GM10266 (cell line): ENCODE results near the gene ADAP1.
"Not testable (repeated sequence)": the region's sequence is repeated elsewhere in the genome, so short reads cannot be mapped to it uniquely, and the experiment has no call there.

ENCODE experiments used
- DNase-seq: peaks from one replicate; pipeline ENCODE4 v3.0.0; 2012; ENCODE audit errors: extremely low spot score
- TF ChIP-seq, protein P1 (sequence below): IDR thresholded peaks from 2 replicates; pipeline ENCODE4 v1.5.1; 2012; ENCODE audit warnings: mild to moderate bottlenecking, low read depth; ENCODE audit not compliant: control insufficient read depth, insufficient read depth; ENCODE audit errors: missing control alignments

The ADAP1 gene, protein sequence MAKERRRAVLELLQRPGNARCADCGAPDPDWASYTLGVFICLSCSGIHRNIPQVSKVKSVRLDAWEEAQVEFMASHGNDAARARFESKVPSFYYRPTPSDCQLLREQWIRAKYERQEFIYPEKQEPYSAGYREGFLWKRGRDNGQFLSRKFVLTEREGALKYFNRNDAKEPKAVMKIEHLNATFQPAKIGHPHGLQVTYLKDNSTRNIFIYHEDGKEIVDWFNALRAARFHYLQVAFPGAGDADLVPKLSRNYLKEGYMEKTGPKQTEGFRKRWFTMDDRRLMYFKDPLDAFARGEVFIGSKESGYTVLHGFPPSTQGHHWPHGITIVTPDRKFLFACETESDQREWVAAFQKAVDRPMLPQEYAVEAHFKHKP

DNA sequence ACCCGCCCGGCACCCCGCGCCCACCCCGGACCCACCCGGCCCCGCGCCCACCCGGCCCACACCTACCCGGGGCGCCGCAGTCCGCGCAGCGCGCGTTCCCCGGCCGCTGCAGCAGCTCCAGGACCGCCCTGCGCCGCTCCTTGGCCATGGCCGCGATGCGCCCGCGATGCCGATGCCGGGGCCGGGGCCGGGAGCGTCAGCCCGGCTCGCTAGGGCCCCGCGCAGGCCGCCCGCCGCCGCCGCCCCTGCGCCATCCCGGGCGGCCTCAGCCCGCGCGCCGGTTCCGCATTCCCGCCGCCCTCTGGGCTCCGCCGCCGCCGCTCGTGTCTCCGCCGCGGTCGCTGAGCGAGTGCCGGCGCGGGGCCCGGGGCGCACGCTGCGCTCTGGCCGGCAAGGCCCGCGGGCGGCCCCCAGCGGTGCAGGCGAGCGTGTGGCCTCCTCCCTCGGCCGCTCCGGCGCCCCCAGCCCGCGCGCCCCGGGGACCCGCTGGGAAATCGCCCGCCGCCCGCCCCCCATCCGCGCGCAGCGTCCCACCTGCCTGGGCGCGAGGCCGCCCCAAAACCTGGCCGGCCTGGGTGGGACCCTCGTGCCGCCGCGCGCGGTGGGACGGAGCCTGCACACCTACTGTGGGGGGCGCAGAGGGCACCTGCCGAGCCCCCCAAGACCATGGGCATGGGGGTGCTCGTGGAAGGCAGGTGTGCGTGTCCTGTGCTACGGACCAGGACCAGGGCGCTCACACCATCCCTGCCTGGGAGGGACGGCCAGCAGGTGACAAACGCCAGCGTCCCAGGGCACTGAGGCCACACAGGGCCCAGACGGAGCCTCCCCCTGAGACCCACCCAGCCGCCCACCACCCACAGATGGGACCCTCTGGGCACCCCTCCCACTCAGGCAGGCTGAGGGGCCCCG, at the start of gene ADAP1:
ADAP1 (minus strand) TSS at position 351 of the 909 bp plus-strand sequence; CDS start at position 148, 203 bp downstream.
- TF ChIP-seq, protein P1, sequence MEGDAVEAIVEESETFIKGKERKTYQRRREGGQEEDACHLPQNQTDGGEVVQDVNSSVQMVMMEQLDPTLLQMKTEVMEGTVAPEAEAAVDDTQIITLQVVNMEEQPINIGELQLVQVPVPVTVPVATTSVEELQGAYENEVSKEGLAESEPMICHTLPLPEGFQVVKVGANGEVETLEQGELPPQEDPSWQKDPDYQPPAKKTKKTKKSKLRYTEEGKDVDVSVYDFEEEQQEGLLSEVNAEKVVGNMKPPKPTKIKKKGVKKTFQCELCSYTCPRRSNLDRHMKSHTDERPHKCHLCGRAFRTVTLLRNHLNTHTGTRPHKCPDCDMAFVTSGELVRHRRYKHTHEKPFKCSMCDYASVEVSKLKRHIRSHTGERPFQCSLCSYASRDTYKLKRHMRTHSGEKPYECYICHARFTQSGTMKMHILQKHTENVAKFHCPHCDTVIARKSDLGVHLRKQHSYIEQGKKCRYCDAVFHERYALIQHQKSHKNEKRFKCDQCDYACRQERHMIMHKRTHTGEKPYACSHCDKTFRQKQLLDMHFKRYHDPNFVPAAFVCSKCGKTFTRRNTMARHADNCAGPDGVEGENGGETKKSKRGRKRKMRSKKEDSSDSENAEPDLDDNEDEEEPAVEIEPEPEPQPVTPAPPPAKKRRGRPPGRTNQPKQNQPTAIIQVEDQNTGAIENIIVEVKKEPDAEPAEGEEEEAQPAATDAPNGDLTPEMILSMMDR = peak; percentile 68
- peak; percentile 90 for DNase-seq

DNA sequence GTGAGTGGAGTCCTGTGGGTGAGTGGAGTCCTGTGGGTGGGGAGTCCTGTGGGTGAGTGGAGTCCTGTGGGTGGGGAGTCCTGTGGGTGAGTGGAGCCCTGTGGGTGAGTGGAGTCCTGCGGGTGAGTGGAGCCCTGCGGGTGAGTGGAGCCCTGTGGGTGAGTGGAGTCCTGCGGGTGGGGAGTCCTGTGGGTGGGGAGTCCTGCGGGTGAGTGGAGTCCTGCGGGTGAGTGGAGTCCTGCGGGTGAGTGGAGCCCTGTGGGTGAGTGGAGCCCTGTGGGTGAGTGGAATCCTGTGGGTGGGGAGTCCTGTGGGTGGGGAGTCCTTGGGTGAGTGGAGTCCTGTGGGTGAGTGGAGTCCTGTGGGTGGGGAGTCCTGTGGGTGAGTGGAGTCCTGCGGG, 48.0 kb upstream of the ADAP1 start:
- not testable (repeated sequence) for DNase-seq

DNA sequence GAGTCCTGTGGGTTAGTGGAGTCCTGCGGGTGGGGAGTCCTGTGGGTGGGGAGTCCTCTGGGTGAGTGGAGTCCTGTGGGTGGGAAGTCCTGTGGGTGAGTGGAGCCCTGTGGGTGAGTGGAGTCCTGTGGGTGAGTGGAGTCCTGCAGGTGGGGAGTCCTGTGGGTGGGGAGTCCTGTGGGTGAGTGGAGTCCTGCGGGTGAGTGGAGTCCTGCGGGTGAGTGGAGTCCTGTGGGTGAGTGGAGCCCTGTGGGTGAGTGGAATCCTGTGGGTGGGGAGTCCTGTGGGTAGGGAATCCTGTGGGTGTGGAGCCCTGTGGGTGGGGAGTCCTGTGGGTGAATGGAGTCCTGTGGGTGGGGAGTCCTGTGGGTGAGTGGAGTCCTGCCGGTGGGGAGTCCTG, 47.5 kb upstream of the ADAP1 start:
- DNase-seq = not testable (repeated sequence)

DNA sequence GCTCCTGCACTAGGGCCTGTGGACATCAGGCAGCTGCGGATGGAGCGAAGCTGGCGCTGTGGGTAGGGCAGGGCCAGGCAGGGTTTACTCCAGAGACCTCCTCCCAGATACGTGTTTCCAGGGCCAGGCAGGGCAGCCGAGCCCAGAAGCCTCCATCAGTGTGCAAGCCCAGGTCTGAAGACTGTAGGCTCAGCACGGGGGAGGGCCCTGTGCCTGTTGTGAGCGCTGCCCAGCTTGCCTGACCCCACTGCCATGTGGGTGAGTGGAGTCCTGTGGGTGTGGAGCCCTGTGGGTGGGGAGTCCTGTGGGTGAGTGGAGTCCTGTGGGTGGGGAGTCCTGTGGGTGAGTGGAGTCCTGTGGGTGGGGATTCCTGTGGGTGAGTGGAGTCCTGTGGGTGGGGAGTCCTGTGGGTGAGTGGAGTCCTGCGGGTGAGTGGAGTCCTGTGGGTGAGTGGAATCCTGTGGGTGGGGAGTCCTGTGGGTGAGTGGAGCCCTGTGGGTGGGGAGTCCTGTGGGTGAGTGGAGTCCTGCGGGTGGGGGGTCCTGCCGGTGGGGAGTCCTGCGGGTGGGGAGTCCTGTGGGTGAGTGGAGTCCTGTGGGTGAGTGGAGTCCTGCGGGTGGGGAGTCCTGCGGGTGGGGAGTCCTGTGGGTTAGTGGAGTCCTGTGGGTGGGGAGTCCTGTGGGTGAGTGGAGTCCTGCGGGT, 46.7 kb upstream of the ADAP1 start:
- DNase-seq = not testable (repeated sequence)

DNA sequence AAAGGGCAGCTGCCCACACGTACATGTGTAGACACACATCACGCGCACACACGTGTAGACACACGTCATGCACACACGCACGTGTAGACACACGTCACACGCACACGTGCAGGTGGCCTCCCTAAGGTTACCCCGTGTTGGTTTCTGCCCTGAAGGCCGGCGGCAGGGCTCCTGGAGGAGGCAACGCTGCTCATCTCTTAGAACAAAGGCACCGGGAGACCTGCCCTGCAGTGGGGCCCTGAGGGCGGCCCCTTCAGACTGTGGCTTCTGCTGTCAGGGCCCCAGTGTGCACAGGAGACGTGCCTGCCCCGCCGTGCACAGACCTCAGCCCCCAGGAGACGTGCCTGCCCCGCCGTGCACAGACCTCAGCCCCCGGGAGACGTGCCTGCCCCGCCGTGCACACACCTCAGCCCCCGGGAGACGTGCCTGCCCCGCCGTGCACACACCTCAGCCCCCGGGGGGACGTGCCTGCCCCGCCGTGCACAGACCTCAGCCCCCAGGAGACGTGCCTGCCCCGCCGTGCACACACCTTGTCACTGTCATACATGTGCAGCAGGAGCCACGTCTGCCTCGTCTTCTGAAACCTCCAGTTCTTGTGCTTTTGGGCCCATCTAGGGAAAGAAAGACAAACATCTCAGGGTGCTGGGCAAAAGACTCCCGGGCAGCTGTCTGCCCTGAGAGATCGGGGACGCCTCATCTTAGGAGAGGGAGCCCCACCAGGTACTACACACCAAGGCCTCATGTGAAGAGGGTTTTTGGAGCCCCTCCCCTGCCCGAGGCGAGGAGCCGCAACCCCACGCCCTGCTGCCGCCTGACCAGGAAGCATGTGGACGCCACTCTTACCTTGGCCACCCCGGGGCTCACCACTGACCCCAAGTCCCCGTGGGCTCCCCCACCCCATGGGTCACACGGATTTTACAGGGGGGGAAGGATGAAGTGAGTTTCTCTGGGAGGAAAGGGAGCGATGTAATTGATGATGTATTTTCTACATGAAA, 45.8 kb upstream of the ADAP1 start:
- DNase-seq = no peak
- TF ChIP-seq, protein P1 = no peak

DNA sequence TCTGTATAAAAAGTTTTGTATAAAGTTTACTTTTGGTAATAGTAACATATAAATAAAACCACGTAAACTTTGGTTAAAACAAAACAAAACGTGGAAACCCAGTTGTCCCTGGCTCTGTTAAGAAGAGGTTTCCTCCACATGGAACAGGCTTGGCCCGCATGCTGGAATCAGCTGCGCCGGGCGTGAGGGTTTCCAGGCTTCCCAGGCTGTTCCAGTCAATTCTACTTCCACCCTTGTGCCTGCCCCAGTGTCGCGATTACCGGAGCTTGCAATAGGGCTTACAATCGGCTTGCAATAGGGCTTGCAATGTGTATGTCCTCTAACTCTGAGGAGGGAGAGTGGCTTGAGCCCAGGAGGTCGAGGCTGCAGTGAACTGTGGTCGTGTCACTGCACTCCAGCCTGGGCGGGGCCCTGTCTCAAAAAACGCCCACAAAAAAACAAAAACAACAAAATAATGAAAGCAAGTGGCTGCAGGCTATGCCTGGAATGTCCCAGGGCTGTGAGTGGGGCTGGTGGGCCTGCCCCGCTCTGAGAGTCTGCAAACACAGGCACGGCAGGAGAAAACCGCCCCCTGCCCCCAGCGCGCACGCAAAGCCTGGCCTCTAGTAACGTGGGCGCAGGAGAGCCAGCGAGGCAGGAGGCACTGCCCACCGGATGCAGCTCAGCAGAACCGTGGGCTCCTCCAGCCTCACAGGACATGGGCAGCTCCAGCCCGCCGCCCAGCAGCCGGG, 44.8 kb upstream of the ADAP1 start:
- TF ChIP-seq, protein P1 = no peak
- no peak for DNase-seq

DNA sequence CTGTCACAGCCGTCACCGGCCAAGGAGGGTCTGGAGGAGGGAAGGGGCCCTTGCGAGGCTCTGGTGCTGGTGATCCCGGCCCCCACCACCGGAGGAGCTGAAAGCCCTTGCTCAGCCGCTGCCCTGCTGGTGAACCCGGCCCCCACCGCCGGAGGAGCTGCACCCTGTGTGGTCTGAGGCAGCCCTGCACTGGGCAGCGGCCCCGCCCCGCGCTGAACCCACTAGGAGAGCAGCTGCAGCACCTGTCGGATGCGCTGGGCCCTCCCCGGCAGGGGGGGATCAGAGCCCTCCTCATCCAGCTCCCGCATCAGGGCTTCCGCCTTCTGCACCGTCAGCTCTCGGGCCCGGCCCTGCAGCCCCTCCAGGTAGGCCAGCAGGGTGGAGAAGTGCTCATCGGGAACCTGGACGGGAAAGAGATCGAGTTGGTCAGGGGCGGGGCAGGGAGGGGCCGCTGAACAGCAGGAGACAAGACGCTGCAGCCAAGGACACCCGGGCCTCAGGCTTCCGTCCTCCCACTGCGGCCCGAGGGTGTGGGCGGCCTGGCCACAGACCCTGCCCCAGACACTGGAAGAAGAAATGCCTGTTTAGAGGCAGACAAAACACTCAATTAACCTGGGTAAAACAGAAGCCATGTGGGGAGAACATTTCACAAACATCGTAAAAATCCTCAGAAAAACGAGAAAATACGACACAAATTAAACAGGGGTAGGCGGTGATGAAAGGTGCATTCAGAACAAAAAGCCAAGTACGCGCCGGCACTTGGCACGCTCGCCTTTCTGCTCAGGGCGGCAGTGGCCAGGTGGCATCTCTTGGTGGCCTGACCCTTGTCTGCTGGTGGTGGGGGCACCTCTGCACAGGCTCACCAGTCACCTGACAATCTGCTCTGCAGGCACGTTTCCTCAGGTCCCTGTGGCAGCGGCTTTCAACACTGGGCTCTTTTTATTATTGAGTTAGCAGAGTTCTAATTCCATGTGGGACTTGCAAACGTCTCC, 43.2 kb upstream of the ADAP1 start:
- no peak for DNase-seq
- TF ChIP-seq, protein P1 = no peak
